Transverse colon (tissue), 4 donors: ENCODE measurements around the gene U2AF2. TPM values are rescaled to one million over a fixed set of nuclear protein-coding genes. Genes with fewer than 3 reads are reported as not detected.

Experiments used
- DNase-seq: peaks from one replicate; pipeline ENCODE4 v3.0.0-alpha.2; 2019
- H3K27ac ChIP-seq, 4 donors: fragments of 200-600 bp; sonication (generic); 2 replicates each; pipeline ENCODE4 v1.5.1; 2016 to 2018; ENCODE audit warnings: inconsistent platforms in 4 of 4
- H3K27me3 ChIP-seq: fragments of 200-600 bp; sonication (generic); 2 replicates; pipeline ENCODE4 v1.5.1; 2017; ENCODE audit warnings: inconsistent platforms
- H3K36me3 ChIP-seq, 4 donors: fragments of 200-600 bp; sonication (generic); 2 replicates each; pipeline ENCODE4 v1.5.1; 2017 to 2019; ENCODE audit warnings: inconsistent platforms in 4 of 4
- H3K4me1 ChIP-seq, 4 donors: fragments of 200-600 bp; sonication (generic); 2 replicates each; pipeline ENCODE4 v1.5.1; 2017 to 2020; ENCODE audit warnings: inconsistent platforms in 4 of 4
- H3K4me3 ChIP-seq, 4 donors: fragments of 200-600 bp; sonication (generic); 1 replicate in 1 of 4; 2 replicates in 3 of 4; pipeline versions ENCODE4 v1.5.1 to v1.6.1; 2017 to 2019; ENCODE audit warnings: inconsistent platforms in 4 of 4
- H3K9me3 ChIP-seq, 2 donors: fragments of 200-600 bp; sonication (generic); 2 replicates each; pipeline ENCODE4 v1.5.1; 2017 to 2019; ENCODE audit warnings: inconsistent platforms in 2 of 2
- CTCF ChIP-seq, 5 experiments: fragments of 200-600 bp in 3 of 5; fragments of 450-650 bp in 2 of 5; sonication (generic) in 3 of 5; IDR thresholded peaks; 1 replicate in 2 of 5; 2 replicates in 3 of 5; pipeline ENCODE4 v1.5.1; 2016 to 2017; ENCODE audit warnings: antibody characterized with exemption in 5 of 5, inconsistent platforms in 3 of 5, mild to moderate bottlenecking in 2 of 5, moderate library complexity in 1 of 5
- EP300 ChIP-seq: sonication (generic); formaldehyde crosslinking; IDR thresholded peaks from one replicate; pipeline ENCODE4 v1.6.1; 2017; ENCODE audit warnings: antibody characterized with exemption, low read depth
- POLR2A ChIP-seq: fragments of 450-650 bp; IDR thresholded peaks from one replicate; pipeline ENCODE4 v1.6.1; 2016; ENCODE audit warnings: antibody characterized with exemption, mild to moderate bottlenecking, moderate library complexity
- POLR2AphosphoS5 ChIP-seq, 3 donors: sonication (generic); formaldehyde crosslinking; IDR thresholded peaks; one replicate each; pipeline ENCODE4 v1.6.1; 2016; ENCODE audit warnings: antibody characterized with exemption in 3 of 3
- WGBS, 2 donors: methylation state at CpG; one replicate each; pipeline ENCODE4 v1.1.5; 2018; ENCODE audit warnings: low coverage in 1 of 2; 5-methylcytosine and 5-hydroxymethylcytosine counted together
- in situ Hi-C, 4 donors: fragments of 200-750 bp; cut with MboI; loops; one replicate each; pipeline versions ENCODE4 v1.15.0 to v1.15.1; 2017; ENCODE audit warnings: low sequenced_read_pairs in 3 of 4, low pct_ligation_motif_present in 1 of 4, low pct_unique_long_range_greater_than_20kb in 1 of 4
- intact Hi-C: fragments of 100-400 bp; cut with DNase I; formaldehyde crosslinking; loops from one replicate; pipeline ENCODE4 v1.15.1; 2023; ENCODE audit warnings: low total_unique reads
- total RNA-seq, 4 donors: library from RNA; depleted of rRNA; stranded (reverse); fragments of >200 nt; gene quantifications; one replicate each; pipeline ENCODE4 v1.1.0, GENCODE V29; 2016

The U2AF2 gene
- total RNA-seq, 4 donors from 2014 or later: 112 to 185 (median 130) TPM

- H3K4me1 ChIP-seq: peaks cover 0 to 14% (median 6%) of the 10 kb centered on the region in 4 donors
- in situ Hi-C loops (loop anchor here in 1 of 4 donors (10.0 kb wide), 1 partner anchor 110 kb away; no protein-coding TSS in a partner anchor), intact Hi-C loops (no loop called here)
- H3K9me3 ChIP-seq: no peaks in the 10 kb centered on the region
- TF ChIP-seq EP300 (no peak), POLR2A (no peak), POLR2AphosphoS5 (IDR thresholded peaks at IDR 0.05) (no peak), CTCF (IDR thresholded peaks at IDR 0.05) (no peak)
- H3K36me3 ChIP-seq: peaks cover 0 to 5% (median 1%) of the 10 kb centered on the region in 4 donors
- peak overlapping the region; percentile 90 to 98 (median 94) for H3K27ac ChIP-seq
- 46 to 68% methylated on average over 11 of the region's 11 CpGs for WGBS, 2 donors
- H3K4me3 ChIP-seq: peak overlapping the region in 3 of 4 donors; percentile 42 to 74 (median 55)
- no peaks in the 10 kb centered on the region for H3K27me3 ChIP-seq
- no peak for DNase-seq
Measured at GRCh38 chr19:55625004-55625326, 29.9 kb upstream of the U2AF2 start.

DNA sequence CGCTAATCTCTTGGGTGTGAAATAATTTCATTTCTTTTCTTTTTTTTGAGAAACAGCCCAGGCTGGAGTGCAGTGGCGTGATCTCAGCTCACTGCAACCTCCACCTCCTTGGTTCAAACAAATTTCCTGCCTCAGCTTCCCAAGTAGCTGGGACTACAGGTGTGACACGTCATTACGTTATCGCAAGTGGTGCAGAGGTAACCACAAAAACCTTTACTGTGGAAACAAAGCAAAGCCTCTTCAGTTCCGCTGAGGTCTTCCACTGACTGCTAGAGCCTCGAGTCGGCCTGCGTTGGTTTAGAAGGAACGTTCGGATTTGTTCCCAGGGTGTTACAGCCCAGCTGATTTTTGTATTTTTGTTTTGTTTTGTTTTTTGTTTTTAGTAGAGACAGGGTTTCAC is 28.5 kb upstream of the U2AF2 start:
- 73 to 83% methylated on average over 11 of the region's 11 CpGs for WGBS, 2 donors
- no peak for DNase-seq
- intact Hi-C loops (no loop called here), in situ Hi-C loops (loop anchor here in 1 of 4 donors (10.0 kb wide), 1 partner anchor 112 kb away; no protein-coding TSS in a partner anchor)
- H3K4me3 ChIP-seq: no peak overlapping the region
- no peaks in the 10 kb centered on the region for H3K9me3 ChIP-seq
- H3K27me3 ChIP-seq: no peaks in the 10 kb centered on the region
- H3K4me1 ChIP-seq: peaks cover 0 to 14% (median 6%) of the 10 kb centered on the region in 4 donors
- no peak for TF ChIP-seq EP300
- TF ChIP-seq POLR2A: no peak
- no peak for TF ChIP-seq CTCF (IDR thresholded peaks at IDR 0.05)
- no peak for TF ChIP-seq POLR2AphosphoS5 (IDR thresholded peaks at IDR 0.05)
- H3K27ac ChIP-seq: no peak overlapping the region
- peaks cover 0 to 5% (median 1%) of the 10 kb centered on the region in 4 donors for H3K36me3 ChIP-seq

- H3K36me3 ChIP-seq: no peaks in the 10 kb centered on the region
- DNase-seq: peak; percentile 94
- no peaks in the 10 kb centered on the region for H3K9me3 ChIP-seq
- H3K27ac ChIP-seq: peak overlapping the region; percentile 16 to 97 (median 56)
- peaks cover 15 to 33% (median 20%) of the 10 kb centered on the region in 4 donors for H3K4me1 ChIP-seq
- 19 to 100% methylated on average over 1 to 3 of the region's 3 CpGs for WGBS, 2 donors
- no peak overlapping the region for H3K4me3 ChIP-seq
- H3K27me3 ChIP-seq: no peaks in the 10 kb centered on the region
- in situ Hi-C loops: no loop called here
- intact Hi-C loops: loop anchor here (2.0 kb wide), 1 partner anchor 20 kb away; no protein-coding TSS in a partner anchor
- TF ChIP-seq POLR2AphosphoS5 (IDR thresholded peaks at IDR 0.05): no peak
- TF ChIP-seq POLR2A: no peak
- peak; percentile 85 to 96 (median 90) for TF ChIP-seq CTCF (IDR thresholded peaks at IDR 0.05)
- no peak for TF ChIP-seq EP300
Measured at GRCh38 chr19:55632463-55632834, 22.4 kb upstream of the U2AF2 start.

GRCh38 chr19:55633861-55634260 is 21.0 kb upstream of the U2AF2 start:
- no peaks in the 10 kb centered on the region for H3K9me3 ChIP-seq
- no peak for DNase-seq
- no peaks in the 10 kb centered on the region for H3K36me3 ChIP-seq
- peak overlapping the region in 1 of 4 donors; percentile 95 for H3K4me3 ChIP-seq
- intact Hi-C loops: loop anchor here (2.0 kb wide), 1 partner anchor 19 kb away; no protein-coding TSS in a partner anchor
- peak overlapping the region; percentile 87 to 99 (median 97) for H3K27ac ChIP-seq
- TF ChIP-seq POLR2AphosphoS5 (IDR thresholded peaks at IDR 0.05): no peak
- TF ChIP-seq CTCF (IDR thresholded peaks at IDR 0.05): no peak
- TF ChIP-seq EP300: no peak
- TF ChIP-seq POLR2A: no peak
- 72 to 77% methylated on average over 5 to 8 of the region's 8 CpGs for WGBS, 2 donors
- H3K27me3 ChIP-seq: no peaks in the 10 kb centered on the region
- in situ Hi-C loops: no loop called here
- H3K4me1 ChIP-seq: peaks cover 15 to 40% (median 20%) of the 10 kb centered on the region in 4 donors
